A673 (cell line): ENCODE results near the gene MAPK11.

ENCODE experiments used
- EZH2 ChIP-seq: fragments of 200-600 bp; sonication (generic); IDR thresholded peaks from 2 replicates; pipeline ENCODE4 v1.6.1; 2017; ENCODE audit warnings: borderline replicate concordance, low read depth, mild to moderate bottlenecking, mixed read lengths, antibody characterized with exemption, low read length; ENCODE audit not compliant: poor library complexity, severe bottlenecking
- TF ChIP-seq, protein P1 (sequence below): fragments of 300-800, 200-600 bp; sonication (generic); conservative IDR thresholded peaks from 2 replicates; pipeline ENCODE4 v1.5.1; 2017; ENCODE audit warnings: low read depth, mild to moderate bottlenecking, antibody characterized with exemption, low read length, moderate library complexity, mixed read lengths

DNA sequence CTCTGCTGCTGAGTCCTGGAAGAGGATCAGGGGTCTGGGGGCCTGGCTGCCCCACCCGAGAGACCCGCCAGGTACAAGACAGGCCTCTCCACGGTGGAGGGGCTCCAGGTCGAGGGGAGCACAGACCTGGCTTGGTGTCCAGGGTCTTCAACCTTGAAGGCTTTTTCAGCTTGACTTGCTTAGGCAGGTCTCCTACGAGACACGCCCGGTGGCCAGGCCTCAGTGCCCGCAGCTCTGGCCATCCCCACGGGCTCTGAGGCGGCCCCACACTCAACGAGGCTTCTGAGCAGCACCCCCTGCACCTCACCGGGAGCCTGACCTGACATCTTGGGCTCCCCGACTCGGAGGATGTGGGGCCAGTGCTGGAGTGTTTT, 43.9 kb upstream of the MAPK11 start:
- no peak for TF ChIP-seq EZH2
- TF ChIP-seq, protein P1, sequence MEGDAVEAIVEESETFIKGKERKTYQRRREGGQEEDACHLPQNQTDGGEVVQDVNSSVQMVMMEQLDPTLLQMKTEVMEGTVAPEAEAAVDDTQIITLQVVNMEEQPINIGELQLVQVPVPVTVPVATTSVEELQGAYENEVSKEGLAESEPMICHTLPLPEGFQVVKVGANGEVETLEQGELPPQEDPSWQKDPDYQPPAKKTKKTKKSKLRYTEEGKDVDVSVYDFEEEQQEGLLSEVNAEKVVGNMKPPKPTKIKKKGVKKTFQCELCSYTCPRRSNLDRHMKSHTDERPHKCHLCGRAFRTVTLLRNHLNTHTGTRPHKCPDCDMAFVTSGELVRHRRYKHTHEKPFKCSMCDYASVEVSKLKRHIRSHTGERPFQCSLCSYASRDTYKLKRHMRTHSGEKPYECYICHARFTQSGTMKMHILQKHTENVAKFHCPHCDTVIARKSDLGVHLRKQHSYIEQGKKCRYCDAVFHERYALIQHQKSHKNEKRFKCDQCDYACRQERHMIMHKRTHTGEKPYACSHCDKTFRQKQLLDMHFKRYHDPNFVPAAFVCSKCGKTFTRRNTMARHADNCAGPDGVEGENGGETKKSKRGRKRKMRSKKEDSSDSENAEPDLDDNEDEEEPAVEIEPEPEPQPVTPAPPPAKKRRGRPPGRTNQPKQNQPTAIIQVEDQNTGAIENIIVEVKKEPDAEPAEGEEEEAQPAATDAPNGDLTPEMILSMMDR, result no peak
